Measurements from ENCODE around the gene ST6GALNAC5. TPM values are rescaled to one million over a fixed set of nuclear protein-coding genes. Genes with fewer than 3 reads are reported as not detected.

The ST6GALNAC5 gene
- total RNA-seq, 1 experiment from 2014 or later: not detected

DNA sequence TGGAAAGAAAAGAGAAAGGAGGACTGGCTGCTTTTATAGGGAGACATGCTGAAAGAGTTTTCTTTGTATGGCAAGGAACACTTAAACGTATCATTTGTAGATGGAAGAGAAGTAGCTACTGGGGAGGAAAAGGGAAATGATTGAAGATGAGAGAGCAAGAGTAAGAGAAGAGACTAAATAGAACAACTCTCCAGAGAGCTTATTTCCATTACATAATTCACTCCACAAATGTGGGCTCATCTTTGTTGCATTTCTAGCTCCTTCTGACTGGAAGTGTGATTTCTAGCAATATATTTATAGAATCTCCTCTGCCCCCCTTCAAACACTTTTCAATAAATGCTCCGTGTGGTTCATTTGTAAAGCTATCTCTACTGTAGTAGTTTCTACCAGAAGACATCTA lies 71.0 kb downstream of the ST6GALNAC5 start:
- TF ChIP-seq, protein P1, sequence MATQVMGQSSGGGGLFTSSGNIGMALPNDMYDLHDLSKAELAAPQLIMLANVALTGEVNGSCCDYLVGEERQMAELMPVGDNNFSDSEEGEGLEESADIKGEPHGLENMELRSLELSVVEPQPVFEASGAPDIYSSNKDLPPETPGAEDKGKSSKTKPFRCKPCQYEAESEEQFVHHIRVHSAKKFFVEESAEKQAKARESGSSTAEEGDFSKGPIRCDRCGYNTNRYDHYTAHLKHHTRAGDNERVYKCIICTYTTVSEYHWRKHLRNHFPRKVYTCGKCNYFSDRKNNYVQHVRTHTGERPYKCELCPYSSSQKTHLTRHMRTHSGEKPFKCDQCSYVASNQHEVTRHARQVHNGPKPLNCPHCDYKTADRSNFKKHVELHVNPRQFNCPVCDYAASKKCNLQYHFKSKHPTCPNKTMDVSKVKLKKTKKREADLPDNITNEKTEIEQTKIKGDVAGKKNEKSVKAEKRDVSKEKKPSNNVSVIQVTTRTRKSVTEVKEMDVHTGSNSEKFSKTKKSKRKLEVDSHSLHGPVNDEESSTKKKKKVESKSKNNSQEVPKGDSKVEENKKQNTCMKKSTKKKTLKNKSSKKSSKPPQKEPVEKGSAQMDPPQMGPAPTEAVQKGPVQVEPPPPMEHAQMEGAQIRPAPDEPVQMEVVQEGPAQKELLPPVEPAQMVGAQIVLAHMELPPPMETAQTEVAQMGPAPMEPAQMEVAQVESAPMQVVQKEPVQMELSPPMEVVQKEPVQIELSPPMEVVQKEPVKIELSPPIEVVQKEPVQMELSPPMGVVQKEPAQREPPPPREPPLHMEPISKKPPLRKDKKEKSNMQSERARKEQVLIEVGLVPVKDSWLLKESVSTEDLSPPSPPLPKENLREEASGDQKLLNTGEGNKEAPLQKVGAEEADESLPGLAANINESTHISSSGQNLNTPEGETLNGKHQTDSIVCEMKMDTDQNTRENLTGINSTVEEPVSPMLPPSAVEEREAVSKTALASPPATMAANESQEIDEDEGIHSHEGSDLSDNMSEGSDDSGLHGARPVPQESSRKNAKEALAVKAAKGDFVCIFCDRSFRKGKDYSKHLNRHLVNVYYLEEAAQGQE (IDR thresholded peaks at IDR 0.05; ENCODE audit: insufficient read depth in 1 of 2, low read depth in 2 of 2, low read length in 1 of 2): no peak
- TF ChIP-seq TCF7L2 (IDR thresholded peaks at IDR 0.05; ENCODE audit: low read depth, low read length) (no peak), POLR2AphosphoS5 (IDR thresholded peaks at IDR 0.05; ENCODE audit: low read depth, low read length) (no peak), SIN3A (IDR thresholded peaks at IDR 0.05; ENCODE audit: borderline replicate concordance, insufficient read depth, low read depth, low read length) (no peak)
- TF ChIP-seq, protein P2, sequence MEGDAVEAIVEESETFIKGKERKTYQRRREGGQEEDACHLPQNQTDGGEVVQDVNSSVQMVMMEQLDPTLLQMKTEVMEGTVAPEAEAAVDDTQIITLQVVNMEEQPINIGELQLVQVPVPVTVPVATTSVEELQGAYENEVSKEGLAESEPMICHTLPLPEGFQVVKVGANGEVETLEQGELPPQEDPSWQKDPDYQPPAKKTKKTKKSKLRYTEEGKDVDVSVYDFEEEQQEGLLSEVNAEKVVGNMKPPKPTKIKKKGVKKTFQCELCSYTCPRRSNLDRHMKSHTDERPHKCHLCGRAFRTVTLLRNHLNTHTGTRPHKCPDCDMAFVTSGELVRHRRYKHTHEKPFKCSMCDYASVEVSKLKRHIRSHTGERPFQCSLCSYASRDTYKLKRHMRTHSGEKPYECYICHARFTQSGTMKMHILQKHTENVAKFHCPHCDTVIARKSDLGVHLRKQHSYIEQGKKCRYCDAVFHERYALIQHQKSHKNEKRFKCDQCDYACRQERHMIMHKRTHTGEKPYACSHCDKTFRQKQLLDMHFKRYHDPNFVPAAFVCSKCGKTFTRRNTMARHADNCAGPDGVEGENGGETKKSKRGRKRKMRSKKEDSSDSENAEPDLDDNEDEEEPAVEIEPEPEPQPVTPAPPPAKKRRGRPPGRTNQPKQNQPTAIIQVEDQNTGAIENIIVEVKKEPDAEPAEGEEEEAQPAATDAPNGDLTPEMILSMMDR (IDR thresholded peaks at IDR 0.05): no peak
- DNase-seq (ENCODE audit: low read depth, low spot score): no peak
- in situ Hi-C loops (cut with HindIII; ENCODE audit: low pct_unique_long_range_greater_than_20kb, low sequenced_read_pairs) (no loop called here), intact Hi-C loops (cut with micrococcal nuclease; ENCODE audit: unreplicated experiment) (no loop called here)
- Histone ChIP-seq H3K4me1 (ENCODE audit: control insufficient read depth, insufficient read depth, low read length) (no peaks in the 10 kb centered on the region), H3K4me3 (ENCODE audit: low read depth in 2 of 2, low read length in 2 of 2) (no peak overlapping the region), H3K36me3 (ENCODE audit: control insufficient read depth, insufficient read depth, low read length) (no peaks in the 10 kb centered on the region), H3K27me3 (ENCODE audit: control insufficient read depth, insufficient read depth, low read length) (no peaks in the 10 kb centered on the region; the same call in 1 of the 2 replicates), H3K27ac (ENCODE audit: low read length) (no peak overlapping the region), H3K9me3 (ENCODE audit: control insufficient read depth, insufficient read depth, low read depth, low read length) (no peaks in the 10 kb centered on the region)
- BruUV-seq (replicated peaks): no TSS peak
- ChIA-PET POLR2A (no interaction called here), CTCF (no interaction called here)
- no peak for ATAC-seq

DNA sequence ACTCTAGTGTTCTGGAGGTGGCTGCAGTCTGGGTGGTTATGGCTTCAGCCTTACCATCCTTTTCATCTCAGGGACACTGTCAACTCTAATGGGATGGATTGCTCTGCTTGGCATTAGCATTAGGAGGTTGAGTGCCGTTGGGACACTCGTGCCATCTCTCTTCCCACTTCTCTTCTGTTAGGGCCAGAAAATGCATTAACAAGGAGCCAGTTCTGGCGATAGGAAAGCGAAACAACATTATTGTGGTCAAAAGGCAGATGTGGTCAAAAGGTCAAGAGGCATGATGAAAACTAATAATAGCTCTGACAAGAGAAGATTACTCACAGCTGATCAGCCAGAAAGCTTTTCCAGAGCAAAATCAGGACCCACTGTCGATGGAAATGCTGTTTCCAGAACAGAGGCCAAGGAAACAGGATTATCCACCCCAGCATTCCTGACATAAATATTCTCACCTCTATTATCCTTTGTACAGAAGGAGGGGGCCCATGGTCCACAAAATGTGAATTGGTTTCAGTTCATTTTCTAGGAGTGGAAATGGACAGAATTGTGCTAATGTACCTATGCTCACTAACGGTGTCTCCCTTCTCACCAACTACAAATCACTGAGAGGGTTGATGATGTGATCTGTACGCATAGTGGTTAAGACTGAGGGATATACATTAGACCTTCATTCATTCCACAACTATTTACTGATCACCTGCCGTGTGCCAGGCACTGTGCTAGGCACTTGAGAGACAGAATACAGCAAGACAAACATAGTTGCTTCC lies 72.0 kb downstream of the ST6GALNAC5 start:
- POLR2A ChIA-PET: no interaction called here
- BruUV-seq (replicated peaks): no TSS peak
- in situ Hi-C loops (cut with HindIII; ENCODE audit: low pct_unique_long_range_greater_than_20kb, low sequenced_read_pairs): no loop called here
- H3K27me3 ChIP-seq (ENCODE audit: control insufficient read depth, insufficient read depth, low read length): no peaks in the 10 kb centered on the region; the same call in 1 of the 2 replicates
- no peaks in the 10 kb centered on the region for H3K36me3 ChIP-seq (ENCODE audit: control insufficient read depth, insufficient read depth, low read length)
- ATAC-seq: no peak
- no peak for DNase-seq (ENCODE audit: low read depth, low spot score)
- H3K27ac ChIP-seq (ENCODE audit: low read length): no peak overlapping the region
- CTCF ChIA-PET: no interaction called here
- TF ChIP-seq SIN3A (IDR thresholded peaks at IDR 0.05; ENCODE audit: borderline replicate concordance, insufficient read depth, low read depth, low read length): no peak
- TF ChIP-seq, protein P2 (IDR thresholded peaks at IDR 0.05): no peak
- H3K4me3 ChIP-seq (ENCODE audit: low read depth in 2 of 2, low read length in 2 of 2): no peak overlapping the region
- no peaks in the 10 kb centered on the region for H3K4me1 ChIP-seq (ENCODE audit: control insufficient read depth, insufficient read depth, low read length)
- intact Hi-C loops (cut with micrococcal nuclease; ENCODE audit: unreplicated experiment): no loop called here
- H3K9me3 ChIP-seq (ENCODE audit: control insufficient read depth, insufficient read depth, low read depth, low read length): no peaks in the 10 kb centered on the region

All from Panc1 (cell line).